Sigmoid colon (tissue), 7 donors: ENCODE data around the gene MYCL. TPM values are rescaled to one million over a fixed set of nuclear protein-coding genes. Genes with fewer than 3 reads are reported as not detected.

Experiments used
- DNase-seq: peaks from one replicate; pipeline ENCODE4 v3.0.0-alpha.2; 2019
- H3K27ac ChIP-seq, 4 donors: fragments of 200-600 bp; sonication (generic); one replicate each; pipeline ENCODE4 v1.5.1; 2016 to 2019; ENCODE audit warnings: mild to moderate bottlenecking in 1 of 4
- H3K27me3 ChIP-seq, 3 donors: fragments of 200-600 bp; sonication (generic); one replicate each; pipeline ENCODE4 v1.5.1; 2019; ENCODE audit warnings: mild to moderate bottlenecking in 1 of 3
- H3K36me3 ChIP-seq, 4 donors: fragments of 200-600 bp; sonication (generic); one replicate each; pipeline ENCODE4 v1.5.1; 2016 to 2019
- H3K4me1 ChIP-seq, 4 donors: fragments of 200-600 bp; sonication (generic); one replicate each; pipeline ENCODE4 v1.5.1; 2017 to 2019
- H3K4me3 ChIP-seq, 4 donors: fragments of 200-600 bp; sonication (generic); one replicate each; pipeline ENCODE4 v1.5.1; 2017 to 2019; ENCODE audit warnings: mild to moderate bottlenecking in 2 of 4, moderate library complexity in 1 of 4
- H3K9me3 ChIP-seq, 4 donors: fragments of 200-600 bp in 3 of 4; sonication (generic) in 3 of 4; one replicate each; pipeline versions ENCODE4 v1.5.1 to v1.6.1; 2013 to 2019
- POLR2AphosphoS5 ChIP-seq, 4 donors: sonication (generic); formaldehyde crosslinking; IDR thresholded peaks; one replicate each; pipeline ENCODE4 v1.6.1; 2017; ENCODE audit warnings: antibody characterized with exemption in 4 of 4
- WGBS, 2 donors: extraction: QIAGEN DNeasy Blood & Tissue Kit; methylation state at CpG; one replicate each; pipeline ENCODE4 v1.1.7; 2013; 5-methylcytosine and 5-hydroxymethylcytosine counted together
- intact Hi-C: fragments of 100-400 bp; cut with DNase I; formaldehyde crosslinking; loops from one replicate; pipeline ENCODE4 v1.15.1; 2023
- polyA plus RNA-seq, 3 donors: library from polyadenylated mRNA; stranded (reverse); fragments of 200-250 nt; gene quantifications; one replicate each; pipeline ENCODE4 v1.2.3, GENCODE V29; 2013
- small RNA-seq, 3 donors: library from RNA; depleted of rRNA; stranded (forward); fragments of <200 nt; gene quantifications; one replicate each; pipeline ENCODE3, GENCODE V24; 2016
- total RNA-seq, 4 donors: library from RNA; depleted of rRNA; stranded (reverse); fragments of >200 nt; gene quantifications; one replicate each; pipeline ENCODE4 v1.1.0, GENCODE V29; 2016
- TF ChIP-seq, protein P1 (sequence below), 4 experiments: fragments of 450-650 bp in 3 of 4; fragments of 200-600 bp in 1 of 4; IDR thresholded peaks; one replicate each; pipeline ENCODE4 v1.5.1; 2016 to 2019; ENCODE audit warnings: antibody characterized with exemption in 4 of 4, mild to moderate bottlenecking in 3 of 4, moderate library complexity in 2 of 4
- donor health status: healthy with polysubstance abuse.
- donor health status: Bipolar disorder and iron deficiency.
- donor health status: healthy.

Gene MYCL
- total and polyA plus RNA-seq, 7 donors, result 0.14 to 8.2 (median 1.7) TPM

- intact Hi-C loops, result no loop called here
- Histone ChIP-seq H3K27ac (peak overlapping the region in 3 of 4 donors; percentile 23 to 49 (median 42)), H3K9me3 (no peaks in the 10 kb centered on the region), H3K27me3 (no peaks in the 10 kb centered on the region), H3K36me3 (peaks cover 0 to 73% (median 22%) of the 10 kb centered on the region in 4 donors), H3K4me3 (no peak overlapping the region), H3K4me1 (peaks cover 0 to 22% (median 13%) of the 10 kb centered on the region in 4 donors)
- TF ChIP-seq, protein P1, sequence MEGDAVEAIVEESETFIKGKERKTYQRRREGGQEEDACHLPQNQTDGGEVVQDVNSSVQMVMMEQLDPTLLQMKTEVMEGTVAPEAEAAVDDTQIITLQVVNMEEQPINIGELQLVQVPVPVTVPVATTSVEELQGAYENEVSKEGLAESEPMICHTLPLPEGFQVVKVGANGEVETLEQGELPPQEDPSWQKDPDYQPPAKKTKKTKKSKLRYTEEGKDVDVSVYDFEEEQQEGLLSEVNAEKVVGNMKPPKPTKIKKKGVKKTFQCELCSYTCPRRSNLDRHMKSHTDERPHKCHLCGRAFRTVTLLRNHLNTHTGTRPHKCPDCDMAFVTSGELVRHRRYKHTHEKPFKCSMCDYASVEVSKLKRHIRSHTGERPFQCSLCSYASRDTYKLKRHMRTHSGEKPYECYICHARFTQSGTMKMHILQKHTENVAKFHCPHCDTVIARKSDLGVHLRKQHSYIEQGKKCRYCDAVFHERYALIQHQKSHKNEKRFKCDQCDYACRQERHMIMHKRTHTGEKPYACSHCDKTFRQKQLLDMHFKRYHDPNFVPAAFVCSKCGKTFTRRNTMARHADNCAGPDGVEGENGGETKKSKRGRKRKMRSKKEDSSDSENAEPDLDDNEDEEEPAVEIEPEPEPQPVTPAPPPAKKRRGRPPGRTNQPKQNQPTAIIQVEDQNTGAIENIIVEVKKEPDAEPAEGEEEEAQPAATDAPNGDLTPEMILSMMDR (IDR thresholded peaks at IDR 0.05), result no peak
- peak in 3 of 4 donors; percentile 33 to 46 (median 44) for TF ChIP-seq POLR2AphosphoS5 (IDR thresholded peaks at IDR 0.05)
- peak; percentile 84 for DNase-seq
- 5 to 17% methylated on average over 7 of the region's 7 CpGs for WGBS, 2 donors
These were observed 55.8 kb downstream of the MYCL start for GRCh38 chr1:39845569-39846566.

Small RNA genes lying within 50 kb of the gene (small RNA-seq; reads per million reads assigned to genes)
- gene RF00019, result 0 reads per million in 3 donors

Other genes starting within 250 kb of the MYCL start
- not detected for gene NT5C1A, start 229.8 kb downstream of the MYCL start, total RNA-seq
- under 1 TPM in 1 of 3 donors, not detected in 2; 0.06 TPM for gene NT5C1A, start 229.8 kb downstream of the MYCL start, polyA plus RNA-seq
- gene HPCAL4, start 210.5 kb downstream of the MYCL start, total RNA-seq, result 1 to 10 TPM in 2 of 4 donors, under 1 TPM in 2; 0.16 to 1.1 (median 0.95) TPM
- under 1 TPM in 1 of 3 donors, not detected in 2; 0.57 TPM for gene HPCAL4, start 210.5 kb downstream of the MYCL start, polyA plus RNA-seq
- gene PPIE, start 163.0 kb downstream of the MYCL start, total RNA-seq, result 10 to 100 TPM; 43.5 to 56.4 (median 47.1) TPM
- gene PPIE, start 163.0 kb downstream of the MYCL start, polyA plus RNA-seq, result 10 to 100 TPM; 43.2 to 48.1 (median 43.2) TPM
- gene OXCT2, start 130.6 kb downstream of the MYCL start, total RNA-seq, result 1 to 10 TPM in 1 of 4 donors, under 1 TPM in 3; 0.55 to 2.0 (median 0.85) TPM
- gene OXCT2, start 130.6 kb downstream of the MYCL start, polyA plus RNA-seq, result 1 to 10 TPM in 1 of 3 donors, not detected in 2; 1.5 TPM
- 1 to 10 TPM in 1 of 4 donors, under 1 TPM in 3; 0.16 to 2.1 (median 0.68) TPM for gene BMP8B, start 113.1 kb downstream of the MYCL start, total RNA-seq
- 1 to 10 TPM; 3.0 to 4.6 (median 3.0) TPM for gene BMP8B, start 113.1 kb downstream of the MYCL start, polyA plus RNA-seq
- 10 to 100 TPM; 12.5 to 24.6 (median 18.4) TPM for gene TRIT1, start 18.4 kb downstream of the MYCL start, total RNA-seq
- gene TRIT1, start 18.4 kb downstream of the MYCL start, polyA plus RNA-seq, result 10 to 100 TPM in 1 of 3 donors, 1 to 10 TPM in 2; 7.2 to 12.6 (median 7.2) TPM
- 1 to 10 TPM; 1.3 to 8.1 (median 6.2) TPM for gene MFSD2A, start 53.2 kb upstream of the MYCL start, total RNA-seq
- 10 to 100 TPM in 1 of 3 donors, 1 to 10 TPM in 2; 2.1 to 26.5 (median 4.2) TPM for gene MFSD2A, start 53.2 kb upstream of the MYCL start, polyA plus RNA-seq
- 100 to 1,000 TPM; 177 to 234 (median 231) TPM for gene CAP1, start 138.8 kb upstream of the MYCL start, total RNA-seq
- 100 to 1,000 TPM; 286 to 412 (median 346) TPM for gene CAP1, start 138.8 kb upstream of the MYCL start, polyA plus RNA-seq
- gene PPT1, start 195.3 kb upstream of the MYCL start, total RNA-seq, result 10 to 100 TPM; 70.4 to 86.7 (median 75.9) TPM
- gene PPT1, start 195.3 kb upstream of the MYCL start, polyA plus RNA-seq, result 10 to 100 TPM; 10.2 to 76.3 (median 54.9) TPM